Breast epithelium (tissue), 4 donors: ENCODE data around the gene GNPTAB. TPM values are rescaled to one million over a fixed set of nuclear protein-coding genes. Genes with fewer than 3 reads are reported as not detected.

Experiments used
- DNase-seq, 2 donors: peaks; one replicate each; pipeline ENCODE4 v3.0.0-alpha.2; 2019; ENCODE audit warnings: low spot score in 2 of 2
- H3K27ac ChIP-seq, 2 donors: fragments of 200-600 bp; sonication (generic) in 1 of 2; one replicate each; pipeline ENCODE4 v1.5.1; 2016 to 2019; ENCODE audit warnings: mild to moderate bottlenecking in 1 of 2
- H3K27me3 ChIP-seq, 2 donors: fragments of 200-600 bp; sonication (generic) in 1 of 2; one replicate each; pipeline versions ENCODE4 v1.5.1 to v1.6.0; 2017 to 2019; ENCODE audit warnings: control low read depth in 1 of 2, mild to moderate bottlenecking in 1 of 2
- H3K36me3 ChIP-seq: fragments of 200-600 bp; one replicate; pipeline ENCODE4 v1.5.1; 2019
- H3K4me1 ChIP-seq, 2 donors: fragments of 200-600 bp; sonication (generic); one replicate each; pipeline ENCODE4 v1.5.1; 2016 to 2019; ENCODE audit warnings: control low read depth in 1 of 2
- H3K4me3 ChIP-seq, 3 donors: fragments of 200-600 bp; sonication (generic); 1 replicate in 2 of 3; 2 replicates in 1 of 3; pipeline ENCODE4 v1.5.1; 2016 to 2019; ENCODE audit warnings: mild to moderate bottlenecking in 3 of 3, moderate library complexity in 2 of 3
- H3K9me3 ChIP-seq, 2 donors: fragments of 200-600 bp; sonication (generic) in 1 of 2; one replicate each; pipeline ENCODE4 v1.5.1; 2016 to 2019; ENCODE audit warnings: control low read depth in 1 of 2
- CTCF ChIP-seq, 3 donors: fragments of 450-650 bp; IDR thresholded peaks; one replicate each; pipeline ENCODE4 v1.5.1; 2016 to 2017; ENCODE audit warnings: antibody characterized with exemption in 3 of 3, mild to moderate bottlenecking in 3 of 3, moderate library complexity in 3 of 3
- POLR2A ChIP-seq: fragments of 450-650 bp; IDR thresholded peaks from one replicate; pipeline ENCODE4 v1.6.1; 2016; ENCODE audit warnings: antibody characterized with exemption, mild to moderate bottlenecking, moderate library complexity
- POLR2AphosphoS5 ChIP-seq, 3 donors: sonication (generic); formaldehyde crosslinking; IDR thresholded peaks; one replicate each; pipeline ENCODE4 v1.6.1; 2017; ENCODE audit warnings: antibody characterized with exemption in 3 of 3
- intact Hi-C: fragments of 100-400 bp; cut with DNase I; formaldehyde crosslinking; loops from one replicate; pipeline ENCODE4 v1.15.1; 2023; ENCODE audit warnings: low total_unique reads
- total RNA-seq, 3 donors: library from RNA; depleted of rRNA; stranded (reverse); fragments of >200 nt; gene quantifications; one replicate each; pipeline ENCODE4 v1.1.0, GENCODE V29; 2016

GNPTAB gene
- total RNA-seq, 3 donors from 2014 or later = 37.4 to 59.0 (median 39.7) TPM

- DNase-seq = no peak
- TF ChIP-seq CTCF (IDR thresholded peaks at IDR 0.05) (no peak), POLR2A (no peak), POLR2AphosphoS5 (IDR thresholded peaks at IDR 0.05) (no peak)
- intact Hi-C loops = no loop called here
- Histone ChIP-seq H3K4me3 (no peak overlapping the region), H3K27me3 (no peaks in the 10 kb centered on the region), H3K36me3 (no peaks in the 10 kb centered on the region), H3K27ac (no peak overlapping the region), H3K4me1 (no peaks in the 10 kb centered on the region), H3K9me3 (no peaks in the 10 kb centered on the region)
Measured at GRCh38 chr12:101761781-101762180, 69.0 kb downstream of the GNPTAB start.

- Histone ChIP-seq H3K9me3 (no peaks in the 10 kb centered on the region), H3K36me3 (no peaks in the 10 kb centered on the region), H3K4me1 (no peaks in the 10 kb centered on the region), H3K4me3 (no peak overlapping the region), H3K27ac (no peak overlapping the region), H3K27me3 (no peaks in the 10 kb centered on the region)
- TF ChIP-seq CTCF (IDR thresholded peaks at IDR 0.05) = no peak
- TF ChIP-seq POLR2AphosphoS5 (IDR thresholded peaks at IDR 0.05) = no peak
- TF ChIP-seq POLR2A = no peak
- intact Hi-C loops = no loop called here
- no peak for DNase-seq
Measured at GRCh38 chr12:101761350-101761749, 69.4 kb downstream of the GNPTAB start.

GRCh38 chr12:101759396-101760047 is 71.2 kb downstream of the GNPTAB start:
- H3K9me3 ChIP-seq = no peaks in the 10 kb centered on the region
- intact Hi-C loops = no loop called here

GRCh38 chr12:101750152-101750551 is 80.6 kb downstream of the GNPTAB start:
- no peak for TF ChIP-seq POLR2A
- no peak for TF ChIP-seq POLR2AphosphoS5 (IDR thresholded peaks at IDR 0.05)
- no peak for TF ChIP-seq CTCF (IDR thresholded peaks at IDR 0.05)
- no peak overlapping the region for H3K27ac ChIP-seq
- no peak overlapping the region for H3K4me3 ChIP-seq
- DNase-seq = no peak
- intact Hi-C loops = no loop called here
- H3K4me1 ChIP-seq = no peaks in the 10 kb centered on the region
- H3K9me3 ChIP-seq = no peaks in the 10 kb centered on the region
- no peaks in the 10 kb centered on the region for H3K27me3 ChIP-seq
- no peaks in the 10 kb centered on the region for H3K36me3 ChIP-seq

More at GRCh38 chr12:101759396-101760047, 71.2 kb downstream of the GNPTAB start:
- H3K36me3 ChIP-seq = no peaks in the 10 kb centered on the region
- H3K4me1 ChIP-seq = no peaks in the 10 kb centered on the region
- H3K4me3 ChIP-seq = no peak overlapping the region
- no peak for DNase-seq
- TF ChIP-seq CTCF (IDR thresholded peaks at IDR 0.05) = peak; percentile 56 to 62 (median 60)
- TF ChIP-seq POLR2A = no peak
- H3K27me3 ChIP-seq = no peaks in the 10 kb centered on the region
- no peak overlapping the region for H3K27ac ChIP-seq

- no peak for DNase-seq
- no peaks in the 10 kb centered on the region for H3K4me1 ChIP-seq
- H3K27ac ChIP-seq = no peak overlapping the region
- H3K4me3 ChIP-seq = no peak overlapping the region
- H3K9me3 ChIP-seq = no peaks in the 10 kb centered on the region
- no peaks in the 10 kb centered on the region for H3K27me3 ChIP-seq
- TF ChIP-seq CTCF (IDR thresholded peaks at IDR 0.05) (no peak), POLR2A (no peak), POLR2AphosphoS5 (IDR thresholded peaks at IDR 0.05) (no peak)
- no peaks in the 10 kb centered on the region for H3K36me3 ChIP-seq
- intact Hi-C loops = no loop called here
Measured at GRCh38 chr12:101749657-101750056, 81.1 kb downstream of the GNPTAB start.
